Tibial artery (tissue), 4 donors: ENCODE measurements around the gene IQCH.
"Not testable (repeated sequence)": the region's sequence is repeated elsewhere in the genome, so short reads cannot be mapped to it uniquely, and the experiment has no call there.

Experiments used
- DNase-seq, 2 donors: peaks; one replicate each; pipeline ENCODE4 v3.0.0-alpha.2; 2019
- H3K27ac ChIP-seq, 2 donors: fragments of 200-600 bp; sonication (generic) in 1 of 2; 1 replicate in 1 of 2; 2 replicates in 1 of 2; pipeline ENCODE4 v1.5.1; 2018 to 2019; ENCODE audit warnings: mild to moderate bottlenecking in 1 of 2
- H3K27me3 ChIP-seq, 2 donors: fragments of 200-600 bp; sonication (generic) in 1 of 2; one replicate each; pipeline versions ENCODE4 v1.5.1 to v1.6.0; 2016 to 2019
- H3K36me3 ChIP-seq, 3 donors: fragments of 200-600 bp; sonication (generic) in 2 of 3; one replicate each; pipeline ENCODE4 v1.5.1; 2016 to 2019; ENCODE audit warnings: mild to moderate bottlenecking in 2 of 3
- H3K4me1 ChIP-seq, 4 donors: fragments of 200-600 bp; sonication (generic) in 2 of 4; 1 replicate in 3 of 4; 2 replicates in 1 of 4; pipeline ENCODE4 v1.5.1; 2016 to 2019
- H3K4me3 ChIP-seq, 2 donors: fragments of 200-600 bp; sonication (generic) in 1 of 2; 1 replicate in 1 of 2; 2 replicates in 1 of 2; pipeline ENCODE4 v1.5.1; 2018 to 2019; ENCODE audit warnings: mild to moderate bottlenecking in 2 of 2
- H3K9me3 ChIP-seq, 3 donors: fragments of 200-600 bp; sonication (generic) in 1 of 3; one replicate each; pipeline ENCODE4 v1.5.1; 2016 to 2019
- CTCF ChIP-seq, 2 experiments: fragments of 200-600 bp in 1 of 2; fragments of 450-650 bp in 1 of 2; IDR thresholded peaks; one replicate each; pipeline ENCODE4 v1.5.1; 2017 to 2019; ENCODE audit warnings: antibody characterized with exemption in 2 of 2, mild to moderate bottlenecking in 1 of 2, moderate library complexity in 1 of 2
- intact Hi-C: fragments of 100-400 bp; cut with DNase I; formaldehyde crosslinking; loops from one replicate; pipeline ENCODE4 v1.15.0; 2023; ENCODE audit warnings: low total_unique reads

IQCH gene

DNA sequence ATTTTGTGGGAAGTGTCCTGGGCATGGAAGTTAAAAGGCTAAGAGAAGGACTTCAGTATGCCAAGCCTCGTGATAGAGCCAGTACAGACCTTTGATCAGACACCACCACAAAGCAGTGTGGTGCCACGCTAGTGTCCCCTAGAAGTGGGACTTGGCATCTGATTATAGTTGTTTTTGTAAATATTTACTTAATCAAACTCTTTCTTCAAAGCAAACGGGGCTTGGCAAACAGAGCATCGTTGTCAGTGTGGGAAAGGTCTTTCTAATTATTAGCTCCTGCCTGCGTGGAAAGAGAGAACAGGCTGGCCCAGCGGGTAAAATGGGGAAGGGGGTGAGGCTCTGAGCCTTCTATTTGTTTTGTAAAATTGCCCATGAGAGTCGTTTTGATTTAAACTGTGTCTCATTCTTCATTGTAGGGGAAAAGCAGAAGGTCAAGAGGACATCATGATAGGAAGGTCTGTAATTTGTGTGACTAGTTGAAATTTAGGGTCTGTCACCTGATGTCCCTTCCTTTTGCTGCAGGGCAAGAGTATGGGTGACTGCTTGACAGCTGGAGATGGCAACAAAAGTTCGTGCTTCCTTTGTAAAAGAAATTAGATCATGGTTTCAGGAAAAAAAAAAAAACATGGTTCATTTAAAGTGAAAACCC lies 105.0 kb downstream of the IQCH start:
- TF ChIP-seq CTCF (IDR thresholded peaks at IDR 0.05) = no peak
- H3K27me3 ChIP-seq = no peaks in the 10 kb centered on the region
- no peaks in the 10 kb centered on the region for H3K9me3 ChIP-seq
- no peak for DNase-seq
- H3K27ac ChIP-seq = no peak overlapping the region
- no peaks in the 10 kb centered on the region for H3K36me3 ChIP-seq
- no peaks in the 10 kb centered on the region for H3K4me1 ChIP-seq
- no peak overlapping the region for H3K4me3 ChIP-seq
- intact Hi-C loops = no loop called here

- intact Hi-C loops = no loop called here
- H3K4me1 ChIP-seq = no peaks in the 10 kb centered on the region
- TF ChIP-seq CTCF (IDR thresholded peaks at IDR 0.05) = no peak
- no peaks in the 10 kb centered on the region for H3K27me3 ChIP-seq
- no peak overlapping the region for H3K4me3 ChIP-seq
- H3K27ac ChIP-seq = no peak overlapping the region
- no peaks in the 10 kb centered on the region for H3K9me3 ChIP-seq
- DNase-seq = no peak
- H3K36me3 ChIP-seq = no peaks in the 10 kb centered on the region
Measured at GRCh38 chr15:67361100-67361499, 106.5 kb downstream of the IQCH start.

GRCh38 chr15:67363712-67364111 lies 109.1 kb downstream of the IQCH start:
- H3K27me3 ChIP-seq, H3K4me3 ChIP-seq, DNase-seq, H3K36me3 ChIP-seq, H3K9me3 ChIP-seq, H3K27ac ChIP-seq, H3K4me1 ChIP-seq, intact Hi-C loops: not testable (repeated sequence)

DNA sequence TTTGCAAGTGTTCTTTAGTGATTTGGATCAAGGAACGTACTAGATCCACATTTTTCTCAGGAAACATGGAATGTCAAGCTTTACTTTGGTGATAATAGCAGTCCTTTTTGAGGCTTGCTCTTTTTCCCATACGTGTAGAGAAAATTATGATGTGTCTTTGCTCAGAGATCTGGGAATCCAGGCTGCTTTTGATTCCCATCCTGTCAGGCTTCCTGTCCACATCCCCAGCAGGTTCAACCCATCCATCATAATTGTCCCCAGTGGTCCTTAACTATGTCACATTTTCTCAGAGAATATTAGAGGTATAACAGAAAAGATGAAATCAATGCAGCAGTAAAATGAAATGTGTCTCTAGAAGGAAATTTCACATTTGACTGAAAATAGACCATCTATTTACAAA lies 111.4 kb downstream of the IQCH start:
- Histone ChIP-seq H3K27ac (no peak overlapping the region), H3K27me3 (no peaks in the 10 kb centered on the region), H3K36me3 (no peaks in the 10 kb centered on the region), H3K4me3 (no peak overlapping the region), H3K9me3 (no peaks in the 10 kb centered on the region), H3K4me1 (no peaks in the 10 kb centered on the region)
- no peak for TF ChIP-seq CTCF (IDR thresholded peaks at IDR 0.05)
- intact Hi-C loops = no loop called here
- DNase-seq = no peak

GRCh38 chr15:67366904-67367303 lies 112.3 kb downstream of the IQCH start:
- no peaks in the 10 kb centered on the region for H3K4me1 ChIP-seq
- no peak for DNase-seq
- intact Hi-C loops = no loop called here
- H3K27ac ChIP-seq = no peak overlapping the region
- no peak for TF ChIP-seq CTCF (IDR thresholded peaks at IDR 0.05)
- no peak overlapping the region for H3K4me3 ChIP-seq
- no peaks in the 10 kb centered on the region for H3K9me3 ChIP-seq
- H3K36me3 ChIP-seq = no peaks in the 10 kb centered on the region
- no peaks in the 10 kb centered on the region for H3K27me3 ChIP-seq

DNA sequence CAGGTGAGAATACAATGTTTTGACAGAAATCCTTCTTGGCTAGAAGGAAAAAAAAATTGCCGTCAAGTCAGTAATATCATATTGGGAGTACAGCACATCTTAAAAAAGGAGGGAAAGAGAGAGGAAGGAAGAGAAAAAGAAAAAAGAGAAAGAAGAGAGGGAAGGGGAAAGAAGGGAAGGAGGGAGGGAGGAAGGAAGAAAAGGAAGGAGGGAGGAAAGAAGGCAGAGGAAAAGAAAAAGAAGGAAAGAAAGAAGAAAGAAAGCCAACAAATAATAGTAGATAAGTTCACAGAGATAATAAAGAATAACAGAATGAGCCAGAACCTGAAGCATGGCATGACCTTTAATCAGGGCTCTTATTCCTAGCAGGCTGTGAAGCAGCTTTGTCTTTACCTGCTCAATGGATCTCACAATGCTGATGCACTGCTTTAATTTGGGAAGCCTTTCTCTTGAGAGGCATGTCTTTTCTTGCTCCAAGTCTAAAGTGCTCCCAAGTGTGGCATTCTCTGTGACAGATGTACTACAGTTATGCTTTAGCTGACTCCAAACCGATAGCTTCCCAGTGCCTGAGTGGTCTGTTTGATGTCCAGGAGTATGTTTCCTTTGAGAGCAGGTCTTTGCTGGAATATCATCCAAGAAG lies 114.9 kb downstream of the IQCH start:
- no peaks in the 10 kb centered on the region for H3K36me3 ChIP-seq
- intact Hi-C loops = no loop called here
- no peak overlapping the region for H3K27ac ChIP-seq
- TF ChIP-seq CTCF (IDR thresholded peaks at IDR 0.05) = no peak
- no peaks in the 10 kb centered on the region for H3K27me3 ChIP-seq
- no peaks in the 10 kb centered on the region for H3K9me3 ChIP-seq
- DNase-seq = no peak
- H3K4me1 ChIP-seq = no peaks in the 10 kb centered on the region
- H3K4me3 ChIP-seq = no peak overlapping the region
